ENCODE data around the gene GLYATL1B.
"Not testable (repeated sequence)": the region's sequence is repeated elsewhere in the genome, so short reads cannot be mapped to it uniquely, and the experiment has no call there.

Gene GLYATL1B

DNA sequence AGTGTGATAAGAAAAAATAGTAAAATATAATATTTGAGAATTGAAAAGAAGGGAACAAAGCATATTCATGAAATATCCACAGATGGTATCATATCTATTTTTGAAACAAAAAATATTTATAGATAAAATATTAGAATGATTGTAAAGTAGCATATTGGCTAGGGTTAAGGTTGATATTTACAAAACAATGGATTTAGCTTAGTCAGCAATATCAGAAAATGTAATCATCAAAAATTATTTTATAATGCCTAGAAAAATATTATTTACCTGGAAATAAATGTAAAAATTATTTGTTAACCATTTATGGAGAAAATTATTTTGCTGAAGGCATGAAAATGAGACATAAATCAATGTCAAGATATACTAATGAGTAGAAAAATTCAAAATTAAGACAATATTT lies 33.7 kb downstream of the GLYATL1B start:
- TF ChIP-seq, protein P1, sequence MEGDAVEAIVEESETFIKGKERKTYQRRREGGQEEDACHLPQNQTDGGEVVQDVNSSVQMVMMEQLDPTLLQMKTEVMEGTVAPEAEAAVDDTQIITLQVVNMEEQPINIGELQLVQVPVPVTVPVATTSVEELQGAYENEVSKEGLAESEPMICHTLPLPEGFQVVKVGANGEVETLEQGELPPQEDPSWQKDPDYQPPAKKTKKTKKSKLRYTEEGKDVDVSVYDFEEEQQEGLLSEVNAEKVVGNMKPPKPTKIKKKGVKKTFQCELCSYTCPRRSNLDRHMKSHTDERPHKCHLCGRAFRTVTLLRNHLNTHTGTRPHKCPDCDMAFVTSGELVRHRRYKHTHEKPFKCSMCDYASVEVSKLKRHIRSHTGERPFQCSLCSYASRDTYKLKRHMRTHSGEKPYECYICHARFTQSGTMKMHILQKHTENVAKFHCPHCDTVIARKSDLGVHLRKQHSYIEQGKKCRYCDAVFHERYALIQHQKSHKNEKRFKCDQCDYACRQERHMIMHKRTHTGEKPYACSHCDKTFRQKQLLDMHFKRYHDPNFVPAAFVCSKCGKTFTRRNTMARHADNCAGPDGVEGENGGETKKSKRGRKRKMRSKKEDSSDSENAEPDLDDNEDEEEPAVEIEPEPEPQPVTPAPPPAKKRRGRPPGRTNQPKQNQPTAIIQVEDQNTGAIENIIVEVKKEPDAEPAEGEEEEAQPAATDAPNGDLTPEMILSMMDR (IDR thresholded peaks at IDR 0.05; ENCODE audit: low read depth, low read length): no peak
- no peak for DNase-seq
- Histone ChIP-seq H3K9me3 (ENCODE audit: severe bottlenecking) (no peaks in the 10 kb centered on the region), H3K27me3 (ENCODE audit: insufficient read depth, low read depth, severe bottlenecking) (peaks cover 28% of the 10 kb centered on the region), H3K27ac (no peak overlapping the region), H3K4me3 (ENCODE audit: low read depth, low read length) (no peak overlapping the region), H3K36me3 (no peaks in the 10 kb centered on the region)

GRCh38 chr11:59135648-59136461 lies 49.7 kb downstream of the GLYATL1B start:
- TF ChIP-seq, protein P1 (IDR thresholded peaks at IDR 0.05; ENCODE audit: low read depth, low read length): peak; percentile 96
- no peak overlapping the region for H3K4me3 ChIP-seq (ENCODE audit: low read depth, low read length)
- peak; percentile 73 for DNase-seq
- no peak overlapping the region for H3K27ac ChIP-seq
- peaks cover 54% of the 10 kb centered on the region for H3K27me3 ChIP-seq (ENCODE audit: insufficient read depth, low read depth, severe bottlenecking)
- no peaks in the 10 kb centered on the region for H3K36me3 ChIP-seq
- H3K9me3 ChIP-seq (ENCODE audit: severe bottlenecking): peaks cover 4% of the 10 kb centered on the region

GRCh38 chr11:59136551-59136950 lies 50.4 kb downstream of the GLYATL1B start:
- H3K9me3 ChIP-seq (ENCODE audit: severe bottlenecking); H3K4me3 ChIP-seq (ENCODE audit: low read depth, low read length); DNase-seq; H3K36me3 ChIP-seq; H3K27ac ChIP-seq: not testable (repeated sequence)
- H3K27me3 ChIP-seq (ENCODE audit: insufficient read depth, low read depth, severe bottlenecking): peaks cover 58% of the 10 kb centered on the region

GRCh38 chr11:59137190-59137589 lies 51.1 kb downstream of the GLYATL1B start:
- no peak for DNase-seq
- Histone ChIP-seq H3K27ac (no peak overlapping the region), H3K9me3 (ENCODE audit: severe bottlenecking) (no peaks in the 10 kb centered on the region), H3K36me3 (no peaks in the 10 kb centered on the region), H3K27me3 (ENCODE audit: insufficient read depth, low read depth, severe bottlenecking) (peaks cover 65% of the 10 kb centered on the region), H3K4me3 (ENCODE audit: low read depth, low read length) (no peak overlapping the region)
- TF ChIP-seq, protein P1 (IDR thresholded peaks at IDR 0.05; ENCODE audit: low read depth, low read length): no peak

DNA sequence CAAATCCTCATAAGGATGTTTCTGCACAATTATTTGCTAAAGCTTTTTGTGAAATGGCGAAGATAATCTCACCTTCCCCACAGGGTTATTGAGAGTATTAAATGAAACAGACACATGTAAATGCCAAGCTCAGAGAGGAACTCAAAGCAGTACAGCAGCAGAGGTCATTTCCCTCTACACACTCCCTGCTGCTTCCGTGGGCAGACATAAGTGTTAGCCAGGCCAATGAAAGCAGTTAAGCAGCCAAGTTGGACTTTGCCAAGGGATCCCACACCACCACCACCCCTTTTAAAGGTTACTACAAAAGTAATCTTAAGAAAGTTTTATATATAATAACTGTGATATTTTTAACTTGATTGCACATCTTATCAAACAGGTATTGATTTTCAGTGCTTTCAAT lies 52.5 kb downstream of the GLYATL1B start:
- no peak for DNase-seq
- TF ChIP-seq, protein P1 (IDR thresholded peaks at IDR 0.05; ENCODE audit: low read depth, low read length): no peak
- no peak overlapping the region for H3K4me3 ChIP-seq (ENCODE audit: low read depth, low read length)
- H3K27me3 ChIP-seq (ENCODE audit: insufficient read depth, low read depth, severe bottlenecking): peaks cover 79% of the 10 kb centered on the region
- no peak overlapping the region for H3K27ac ChIP-seq
- no peaks in the 10 kb centered on the region for H3K36me3 ChIP-seq
- H3K9me3 ChIP-seq (ENCODE audit: severe bottlenecking): peaks cover under 1% of the 10 kb centered on the region

GRCh38 chr11:59141191-59141590 lies 55.1 kb downstream of the GLYATL1B start:
- TF ChIP-seq, protein P1 (IDR thresholded peaks at IDR 0.05; ENCODE audit: low read depth, low read length): no peak
- Histone ChIP-seq H3K9me3 (ENCODE audit: severe bottlenecking) (peaks cover 9% of the 10 kb centered on the region), H3K4me3 (ENCODE audit: low read depth, low read length) (no peak overlapping the region), H3K27ac (no peak overlapping the region), H3K36me3 (no peaks in the 10 kb centered on the region), H3K27me3 (ENCODE audit: insufficient read depth, low read depth, severe bottlenecking) (peaks cover 88% of the 10 kb centered on the region)
- DNase-seq: no peak
